Panc1 (cell line): ENCODE measurements around the gene THAP11. TPM values are rescaled to one million over a fixed set of nuclear protein-coding genes. Genes with fewer than 3 reads are reported as not detected.

Source experiments
- ATAC-seq: fragments of 200-7000 bp; cut with Tn5 transposase; 2 replicates; pipeline ENCODE4 v1.9.1; 2020; ENCODE audit warnings: mild to moderate bottlenecking, moderate library complexity
- BruUV-seq: library from RNA; stranded (reverse); fragments of 400-500 nt; replicated peaks from 2 replicates; lab custom pipeline; 2021; lab: Mats Ljungman, UMichigan
- CTCF ChIA-PET: fragments of 300-600 bp; sonication (Branson Sonifier 250); formaldehyde crosslinking; loops from one replicate; lab custom pipeline; 2022; ENCODE audit warnings: antibody characterized with exemption; lab: Charles Lee
- POLR2A ChIA-PET: fragments of 300-600 bp; sonication (Branson Sonifier 250); formaldehyde crosslinking; loops from one replicate; lab custom pipeline; 2022; ENCODE audit warnings: antibody characterized with exemption; lab: Charles Lee
- DNase-seq: peaks from one replicate; pipeline ENCODE4 v3.0.0-alpha.2; 2010; ENCODE audit warnings: low read depth, low spot score
- H3K27ac ChIP-seq: 2 replicates; pipeline ENCODE4 v1.5.1; 2011; ENCODE audit warnings: mild to moderate bottlenecking, low read length, inconsistent platforms
- H3K27me3 ChIP-seq: fragments of 200-500 bp; sonication (Bioruptor generic); 2 replicates; pipeline ENCODE4 v1.6.0; 2014; ENCODE audit warnings: low read length, inconsistent platforms; ENCODE audit not compliant: control insufficient read depth, insufficient read depth
- H3K36me3 ChIP-seq: fragments of 200-500 bp; sonication (Bioruptor generic); 2 replicates; pipeline ENCODE4 v1.5.1; 2014; ENCODE audit warnings: inconsistent platforms, mild to moderate bottlenecking, low read length, moderate library complexity; ENCODE audit not compliant: control insufficient read depth, insufficient read depth
- H3K4me1 ChIP-seq: 2 replicates; pipeline ENCODE4 v1.5.1; 2011; ENCODE audit warnings: inconsistent platforms, mild to moderate bottlenecking, low read length, moderate library complexity; ENCODE audit not compliant: control insufficient read depth, insufficient read depth
- H3K4me3 ChIP-seq, 2 experiments: 2 replicates each; pipeline ENCODE4 v1.5.1; 2011 to 2012; ENCODE audit warnings: low read depth in 2 of 2, low read length in 2 of 2, mild to moderate bottlenecking in 2 of 2, inconsistent platforms in 1 of 2, moderate library complexity in 1 of 2
- H3K9me3 ChIP-seq: fragments of 200-500 bp; sonication (Bioruptor generic); 2 replicates; pipeline ENCODE4 v1.5.1; 2014; ENCODE audit warnings: low read depth, mild to moderate bottlenecking, inconsistent platforms, low read length, moderate library complexity; ENCODE audit not compliant: control insufficient read depth, insufficient read depth
- POLR2AphosphoS5 ChIP-seq: IDR thresholded peaks from 2 replicates; pipeline ENCODE4 v1.6.1; 2012; ENCODE audit warnings: mild to moderate bottlenecking, low read depth, low read length, moderate library complexity
- SIN3A ChIP-seq: IDR thresholded peaks from 2 replicates; pipeline ENCODE4 v1.6.1; 2012; ENCODE audit warnings: low read depth, mild to moderate bottlenecking, low read length, moderate library complexity, borderline replicate concordance; ENCODE audit not compliant: insufficient read depth
- TCF7L2 ChIP-seq: IDR thresholded peaks from 2 replicates; pipeline ENCODE4 v1.6.1; 2011; ENCODE audit warnings: mild to moderate bottlenecking, low read depth, low read length, inconsistent platforms
- in situ Hi-C: cut with HindIII; loops from 2 replicates; pipeline ENCODE4 v1.10.0; 2016; ENCODE audit warnings: low sequenced_read_pairs, low pct_unique_long_range_greater_than_20kb
- intact Hi-C: fragments of 100-400 bp; cut with micrococcal nuclease; formaldehyde crosslinking; loops from one replicate; pipeline ENCODE4 v1.10.0; 2022; ENCODE audit not compliant: unreplicated experiment
- total RNA-seq: library from RNA; stranded (reverse); gene quantifications from one replicate; pipeline ENCODE4 v1.2.1, GENCODE V29; 2021; ENCODE audit not compliant: unreplicated experiment
- TF ChIP-seq, protein P1 (sequence below): fragments of 450-650 bp; IDR thresholded peaks from 2 replicates; pipeline ENCODE4 v1.5.1; 2017; ENCODE audit warnings: mild to moderate bottlenecking
- TF ChIP-seq, protein P2 (sequence below), 2 experiments: IDR thresholded peaks; 2 replicates each; pipeline ENCODE4 v1.6.1; 2011 to 2012; ENCODE audit warnings: low read depth in 2 of 2, control low read depth in 1 of 2, low read length in 1 of 2, mild to moderate bottlenecking in 1 of 2, moderate library complexity in 1 of 2; ENCODE audit not compliant: insufficient read depth in 1 of 2

The THAP11 gene
- total RNA-seq, 1 experiment from 2014 or later: 27.3 TPM

DNA sequence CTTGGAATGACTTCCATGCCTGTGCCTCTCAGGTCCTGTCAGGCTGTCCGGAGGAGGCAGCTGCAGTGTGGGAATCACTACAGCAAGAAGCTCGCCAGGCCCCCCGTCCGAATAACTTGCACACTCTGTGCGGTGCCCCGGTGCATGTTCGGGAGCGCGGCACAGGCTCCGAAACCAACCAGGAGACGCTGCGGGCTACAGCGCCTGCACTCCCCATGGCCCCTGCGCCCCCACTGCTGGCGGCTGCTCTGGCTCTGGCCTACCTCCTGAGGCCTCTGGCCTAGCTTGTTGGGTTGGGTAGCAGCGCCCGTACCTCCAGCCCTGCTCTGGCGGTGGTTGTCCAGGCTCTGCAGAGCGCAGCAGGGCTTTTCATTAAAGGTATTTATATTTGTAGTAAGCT, 43.9 kb downstream of the THAP11 start:
- POLR2A ChIA-PET: no interaction called here
- intact Hi-C loops: no loop called here
- no TSS peak for BruUV-seq
- in situ Hi-C loops: no loop called here
- CTCF ChIA-PET: no interaction called here
- Histone ChIP-seq H3K4me3 (no peak overlapping the region), H3K27me3 (no peaks in the 10 kb centered on the region), H3K36me3 (no peaks in the 10 kb centered on the region), H3K4me1 (no peaks in the 10 kb centered on the region), H3K9me3 (no peaks in the 10 kb centered on the region), H3K27ac (no peak overlapping the region)
- TF ChIP-seq TCF7L2 (no peak), POLR2AphosphoS5 (no peak), SIN3A (no peak)
- TF ChIP-seq, protein P1, sequence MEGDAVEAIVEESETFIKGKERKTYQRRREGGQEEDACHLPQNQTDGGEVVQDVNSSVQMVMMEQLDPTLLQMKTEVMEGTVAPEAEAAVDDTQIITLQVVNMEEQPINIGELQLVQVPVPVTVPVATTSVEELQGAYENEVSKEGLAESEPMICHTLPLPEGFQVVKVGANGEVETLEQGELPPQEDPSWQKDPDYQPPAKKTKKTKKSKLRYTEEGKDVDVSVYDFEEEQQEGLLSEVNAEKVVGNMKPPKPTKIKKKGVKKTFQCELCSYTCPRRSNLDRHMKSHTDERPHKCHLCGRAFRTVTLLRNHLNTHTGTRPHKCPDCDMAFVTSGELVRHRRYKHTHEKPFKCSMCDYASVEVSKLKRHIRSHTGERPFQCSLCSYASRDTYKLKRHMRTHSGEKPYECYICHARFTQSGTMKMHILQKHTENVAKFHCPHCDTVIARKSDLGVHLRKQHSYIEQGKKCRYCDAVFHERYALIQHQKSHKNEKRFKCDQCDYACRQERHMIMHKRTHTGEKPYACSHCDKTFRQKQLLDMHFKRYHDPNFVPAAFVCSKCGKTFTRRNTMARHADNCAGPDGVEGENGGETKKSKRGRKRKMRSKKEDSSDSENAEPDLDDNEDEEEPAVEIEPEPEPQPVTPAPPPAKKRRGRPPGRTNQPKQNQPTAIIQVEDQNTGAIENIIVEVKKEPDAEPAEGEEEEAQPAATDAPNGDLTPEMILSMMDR: no peak
- TF ChIP-seq, protein P2, sequence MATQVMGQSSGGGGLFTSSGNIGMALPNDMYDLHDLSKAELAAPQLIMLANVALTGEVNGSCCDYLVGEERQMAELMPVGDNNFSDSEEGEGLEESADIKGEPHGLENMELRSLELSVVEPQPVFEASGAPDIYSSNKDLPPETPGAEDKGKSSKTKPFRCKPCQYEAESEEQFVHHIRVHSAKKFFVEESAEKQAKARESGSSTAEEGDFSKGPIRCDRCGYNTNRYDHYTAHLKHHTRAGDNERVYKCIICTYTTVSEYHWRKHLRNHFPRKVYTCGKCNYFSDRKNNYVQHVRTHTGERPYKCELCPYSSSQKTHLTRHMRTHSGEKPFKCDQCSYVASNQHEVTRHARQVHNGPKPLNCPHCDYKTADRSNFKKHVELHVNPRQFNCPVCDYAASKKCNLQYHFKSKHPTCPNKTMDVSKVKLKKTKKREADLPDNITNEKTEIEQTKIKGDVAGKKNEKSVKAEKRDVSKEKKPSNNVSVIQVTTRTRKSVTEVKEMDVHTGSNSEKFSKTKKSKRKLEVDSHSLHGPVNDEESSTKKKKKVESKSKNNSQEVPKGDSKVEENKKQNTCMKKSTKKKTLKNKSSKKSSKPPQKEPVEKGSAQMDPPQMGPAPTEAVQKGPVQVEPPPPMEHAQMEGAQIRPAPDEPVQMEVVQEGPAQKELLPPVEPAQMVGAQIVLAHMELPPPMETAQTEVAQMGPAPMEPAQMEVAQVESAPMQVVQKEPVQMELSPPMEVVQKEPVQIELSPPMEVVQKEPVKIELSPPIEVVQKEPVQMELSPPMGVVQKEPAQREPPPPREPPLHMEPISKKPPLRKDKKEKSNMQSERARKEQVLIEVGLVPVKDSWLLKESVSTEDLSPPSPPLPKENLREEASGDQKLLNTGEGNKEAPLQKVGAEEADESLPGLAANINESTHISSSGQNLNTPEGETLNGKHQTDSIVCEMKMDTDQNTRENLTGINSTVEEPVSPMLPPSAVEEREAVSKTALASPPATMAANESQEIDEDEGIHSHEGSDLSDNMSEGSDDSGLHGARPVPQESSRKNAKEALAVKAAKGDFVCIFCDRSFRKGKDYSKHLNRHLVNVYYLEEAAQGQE (IDR thresholded peaks at IDR 0.05; ENCODE audit: insufficient read depth in 1 of 2, low read depth in 2 of 2, low read length in 1 of 2): no peak
- DNase-seq: no peak
- no peak for ATAC-seq

DNA sequence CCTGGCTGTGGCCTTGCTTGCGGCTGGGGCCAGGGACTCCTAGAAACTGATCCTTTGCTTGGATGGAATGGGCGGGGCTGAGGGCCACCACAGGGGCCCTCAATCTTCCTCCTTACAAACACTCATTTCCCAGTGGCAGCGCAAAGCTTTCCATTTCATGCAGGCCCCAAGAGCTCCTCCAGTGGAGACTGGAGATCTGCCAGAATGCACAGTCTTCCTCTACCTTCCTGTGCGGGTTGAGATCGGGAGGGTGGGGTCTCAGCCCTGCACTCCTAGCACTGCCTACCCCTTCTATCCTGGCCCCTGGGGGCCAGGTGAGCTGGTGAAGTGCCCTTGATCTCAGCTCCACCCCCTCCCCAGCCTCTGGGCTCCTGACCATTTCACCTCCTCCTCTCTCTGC, 44.3 kb downstream of the THAP11 start:
- ChIA-PET POLR2A (interaction anchor here (0.5 kb wide), 1 partner anchor 367 kb away, joined by 3 read pairs; no protein-coding TSS in a partner anchor), CTCF (no interaction called here)
- ATAC-seq (no peak), DNase-seq (no peak)
- no peak for TF ChIP-seq SIN3A
- TF ChIP-seq POLR2AphosphoS5: no peak
- TF ChIP-seq, protein P2 (IDR thresholded peaks at IDR 0.05; ENCODE audit: insufficient read depth in 1 of 2, low read depth in 2 of 2, low read length in 1 of 2): no peak
- TF ChIP-seq, protein P1: no peak
- TF ChIP-seq TCF7L2: no peak
- Histone ChIP-seq H3K9me3 (no peaks in the 10 kb centered on the region), H3K27me3 (no peaks in the 10 kb centered on the region), H3K36me3 (no peaks in the 10 kb centered on the region), H3K27ac (no peak overlapping the region), H3K4me1 (no peaks in the 10 kb centered on the region), H3K4me3 (no peak overlapping the region)
- intact Hi-C loops (no loop called here), in situ Hi-C loops (no loop called here)
- BruUV-seq: no TSS peak
